GM03348 (cell line): ENCODE data around the gene EFHC1.
"Not testable (repeated sequence)": the region's sequence is repeated elsewhere in the genome, so short reads cannot be mapped to it uniquely, and the experiment has no call there.

Source experiments
- DNase-seq: peaks from one replicate; pipeline ENCODE4 v3.0.0; 2012; ENCODE audit warnings: low spot score

Gene EFHC1, protein sequence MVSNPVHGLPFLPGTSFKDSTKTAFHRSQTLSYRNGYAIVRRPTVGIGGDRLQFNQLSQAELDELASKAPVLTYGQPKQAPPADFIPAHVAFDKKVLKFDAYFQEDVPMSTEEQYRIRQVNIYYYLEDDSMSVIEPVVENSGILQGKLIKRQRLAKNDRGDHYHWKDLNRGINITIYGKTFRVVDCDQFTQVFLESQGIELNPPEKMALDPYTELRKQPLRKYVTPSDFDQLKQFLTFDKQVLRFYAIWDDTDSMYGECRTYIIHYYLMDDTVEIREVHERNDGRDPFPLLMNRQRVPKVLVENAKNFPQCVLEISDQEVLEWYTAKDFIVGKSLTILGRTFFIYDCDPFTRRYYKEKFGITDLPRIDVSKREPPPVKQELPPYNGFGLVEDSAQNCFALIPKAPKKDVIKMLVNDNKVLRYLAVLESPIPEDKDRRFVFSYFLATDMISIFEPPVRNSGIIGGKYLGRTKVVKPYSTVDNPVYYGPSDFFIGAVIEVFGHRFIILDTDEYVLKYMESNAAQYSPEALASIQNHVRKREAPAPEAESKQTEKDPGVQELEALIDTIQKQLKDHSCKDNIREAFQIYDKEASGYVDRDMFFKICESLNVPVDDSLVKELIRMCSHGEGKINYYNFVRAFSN

GRCh38 chr6:52419809-52420667 lies at the start of gene EFHC1:
EFHC1 (plus strand) TSS chr6:52420342; CDS start chr6:52420411, 69 bp downstream.
- peak; percentile 98 for DNase-seq

GRCh38 chr6:52371656-52372191 lies 48.4 kb upstream of the EFHC1 start:
- DNase-seq = no peak

DNA sequence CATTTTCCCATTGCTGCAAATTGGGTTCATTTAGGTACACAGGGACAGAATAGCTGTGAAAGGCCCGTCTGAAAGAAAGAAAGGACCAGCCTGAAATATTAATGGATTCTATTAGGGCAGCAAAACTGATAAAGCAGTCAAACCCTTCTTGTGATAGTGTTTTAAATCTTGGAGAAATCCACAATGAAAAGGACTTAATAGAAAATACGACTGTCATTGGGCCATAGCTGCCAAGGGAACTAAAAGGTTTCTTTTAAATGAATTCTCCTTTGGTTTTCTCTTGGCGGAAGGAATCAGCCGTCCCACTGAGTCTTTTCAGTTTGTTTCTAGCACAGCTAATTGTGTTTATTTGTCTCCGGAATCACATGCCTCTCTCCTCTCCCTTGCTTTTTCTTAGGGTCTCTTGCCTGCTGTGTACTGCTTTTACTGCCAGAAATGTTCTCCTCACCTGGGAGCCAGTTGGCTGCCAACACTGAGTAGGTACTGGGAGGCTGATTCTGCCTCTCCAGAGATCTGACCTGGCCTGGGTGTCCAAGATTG lies 46.9 kb upstream of the EFHC1 start:
- no peak for DNase-seq

DNA sequence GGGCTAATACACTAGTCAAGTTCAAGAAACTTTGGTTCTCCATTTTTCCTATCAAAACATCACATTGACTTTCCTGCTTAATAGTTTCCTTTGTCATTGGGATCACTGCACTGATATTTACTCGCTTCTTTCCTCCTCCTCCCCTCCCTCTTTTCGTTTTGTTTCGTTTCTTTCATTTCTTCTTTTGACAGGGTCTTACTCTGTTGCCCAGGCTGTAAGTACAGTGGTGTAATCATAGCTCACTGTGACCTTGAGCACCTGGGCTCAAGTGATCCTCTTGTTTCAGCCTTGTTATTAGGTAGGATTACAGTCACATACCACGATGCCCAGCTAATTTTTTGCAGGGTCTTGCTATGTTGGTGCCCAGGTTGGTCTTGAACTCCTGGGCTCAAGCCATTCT lies 45.9 kb upstream of the EFHC1 start:
- no peak for DNase-seq

DNA sequence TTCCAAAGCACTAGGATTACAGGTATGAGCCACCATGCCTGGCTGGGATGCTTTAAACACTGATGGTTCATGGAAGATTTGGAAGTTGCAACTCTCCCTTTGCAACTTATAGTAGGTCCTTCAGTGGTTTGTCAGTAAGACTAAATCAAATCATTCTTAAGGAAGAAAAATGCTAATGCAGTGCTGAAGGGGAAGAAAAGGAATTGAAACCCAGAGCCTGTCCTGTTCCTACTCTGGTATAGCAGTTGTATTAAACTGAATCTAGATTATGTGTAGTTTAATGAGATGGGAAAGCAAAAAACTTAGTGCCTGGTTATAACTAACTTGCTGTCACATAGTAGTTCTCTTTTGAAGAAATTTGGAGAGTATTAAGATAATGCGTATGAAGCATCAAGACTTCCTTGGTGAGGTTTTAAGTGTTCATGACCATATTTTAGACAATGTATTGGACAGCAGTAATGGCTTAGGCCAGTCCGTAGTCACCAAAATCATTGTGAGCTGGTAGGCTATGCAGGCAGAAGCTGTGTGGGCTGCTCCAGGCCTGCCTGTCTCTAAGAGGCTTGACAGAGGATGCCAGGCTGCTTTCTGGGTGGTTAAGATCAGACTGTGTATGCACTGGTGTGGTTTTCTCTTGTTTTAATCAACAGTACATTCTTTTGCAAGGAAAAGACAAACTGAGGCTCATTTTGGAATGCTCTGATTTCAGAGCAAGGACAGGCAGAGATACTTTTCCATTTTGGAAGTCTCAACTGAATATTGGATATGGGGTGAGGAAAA lies 44.2 kb upstream of the EFHC1 start:
- no peak for DNase-seq

DNA sequence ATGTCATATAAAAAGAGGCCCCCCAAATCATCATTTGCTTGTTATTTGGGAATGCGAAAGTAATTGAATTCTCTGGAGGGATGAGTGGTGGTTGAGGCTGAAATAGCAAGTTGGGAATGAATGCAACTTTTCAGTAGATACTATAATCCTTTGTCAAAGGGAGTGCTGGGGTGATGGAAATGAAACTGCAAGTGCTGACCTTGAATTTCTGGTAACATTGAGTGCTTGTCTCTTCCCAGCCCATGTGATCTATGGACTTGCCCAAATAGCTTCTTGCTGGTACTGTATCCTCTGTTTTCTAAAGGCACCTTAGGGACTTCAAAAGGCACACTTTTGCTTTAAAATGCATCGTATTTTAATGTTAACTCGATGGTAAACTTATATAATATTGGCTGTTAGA lies 43.4 kb upstream of the EFHC1 start:
- DNase-seq = no peak

DNA sequence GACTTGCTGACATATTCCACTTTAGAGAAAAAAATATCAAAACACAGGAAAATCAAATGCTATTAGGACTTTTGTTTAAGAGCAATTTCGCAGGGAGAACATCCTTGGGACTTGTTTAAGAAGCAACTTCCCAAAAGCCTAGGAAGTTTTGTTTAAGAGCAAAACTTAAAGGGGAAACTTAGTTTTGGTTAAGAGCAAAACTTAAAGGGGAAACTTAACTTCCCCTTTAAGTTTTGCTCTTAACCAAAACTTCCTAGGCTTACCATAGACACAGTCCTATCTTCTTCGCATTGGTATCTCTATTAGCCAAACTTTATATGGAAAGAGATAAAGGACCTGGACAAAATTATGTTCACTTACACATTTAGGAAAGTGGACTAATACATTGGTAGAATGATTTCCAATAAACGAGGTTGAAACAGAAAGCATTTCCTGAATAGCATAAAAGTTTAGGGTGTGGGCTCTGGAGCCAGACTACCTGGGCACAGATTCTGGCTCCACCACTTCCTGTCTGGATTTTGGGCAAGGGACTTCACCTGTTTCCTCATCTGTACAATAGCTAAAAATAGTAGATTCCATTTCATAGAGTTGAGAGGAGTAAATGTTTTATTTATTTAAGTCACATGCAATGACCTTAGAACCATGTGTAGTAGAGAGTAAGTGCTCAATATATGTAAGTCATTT lies 42.5 kb upstream of the EFHC1 start:
- DNase-seq = no peak

DNA sequence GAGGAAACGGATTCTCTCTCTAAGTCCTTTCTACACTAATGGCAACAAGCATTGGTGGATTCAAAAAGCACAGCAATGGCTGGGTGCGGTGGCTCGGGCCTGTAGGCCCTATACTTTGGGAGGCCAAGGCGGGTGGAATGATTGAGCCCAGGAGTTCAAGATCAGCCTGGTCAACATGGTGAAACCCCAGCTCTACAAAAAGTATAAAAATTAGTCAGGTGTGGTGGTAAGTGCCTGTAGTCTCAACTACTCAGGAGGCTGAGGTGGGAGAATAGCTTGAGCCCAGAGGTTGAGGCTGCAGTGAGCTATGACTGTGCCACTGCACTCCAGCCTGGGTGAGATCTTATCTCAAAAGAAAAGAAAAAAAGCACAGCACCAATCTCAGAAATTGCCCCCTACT lies 38.9 kb upstream of the EFHC1 start:
- no peak for DNase-seq

GRCh38 chr6:52384145-52384766 lies 35.9 kb upstream of the EFHC1 start:
- no peak for DNase-seq

DNA sequence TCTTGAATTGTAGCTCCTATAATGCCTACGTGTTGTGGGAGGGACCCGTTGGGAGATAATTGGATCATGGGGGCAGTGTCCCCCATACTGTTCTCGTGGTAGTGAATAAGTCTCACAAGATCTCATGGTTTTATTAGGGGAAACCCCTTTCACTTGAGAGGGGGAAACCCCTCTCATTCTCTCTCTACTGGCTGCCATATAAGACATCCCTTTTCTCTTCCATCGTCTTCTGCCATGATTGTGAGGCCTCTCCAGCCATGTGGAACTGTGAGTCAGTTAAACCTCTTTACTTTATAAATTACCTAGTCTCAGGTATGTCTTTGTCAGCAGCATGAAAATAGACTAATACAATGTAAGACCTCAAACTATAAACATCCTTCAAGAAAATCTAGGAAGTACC lies 35.1 kb upstream of the EFHC1 start:
- no peak for DNase-seq

DNA sequence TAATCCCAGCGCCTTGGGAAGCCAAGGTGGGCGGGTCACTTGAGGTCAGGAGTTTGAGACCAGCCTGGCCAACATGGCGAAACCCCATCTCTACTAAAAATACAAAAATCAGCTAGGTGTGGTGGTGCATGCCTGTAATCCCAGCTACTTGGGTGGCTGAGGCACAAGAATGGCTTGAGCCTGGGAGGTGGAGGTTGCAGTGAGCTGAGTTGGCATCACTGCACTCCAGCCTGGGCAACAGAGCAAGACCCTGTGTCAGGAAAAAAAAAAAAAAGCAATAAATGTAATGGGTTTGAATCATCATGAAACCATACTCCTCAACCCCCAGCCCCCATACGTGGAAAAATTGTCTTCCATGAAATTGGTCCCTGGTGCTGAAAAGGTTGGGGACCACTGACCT lies 32.0 kb upstream of the EFHC1 start:
- not testable (repeated sequence) for DNase-seq

- DNase-seq = no peak
Measured at GRCh38 chr6:52388790-52389189, 31.4 kb upstream of the EFHC1 start.

DNA sequence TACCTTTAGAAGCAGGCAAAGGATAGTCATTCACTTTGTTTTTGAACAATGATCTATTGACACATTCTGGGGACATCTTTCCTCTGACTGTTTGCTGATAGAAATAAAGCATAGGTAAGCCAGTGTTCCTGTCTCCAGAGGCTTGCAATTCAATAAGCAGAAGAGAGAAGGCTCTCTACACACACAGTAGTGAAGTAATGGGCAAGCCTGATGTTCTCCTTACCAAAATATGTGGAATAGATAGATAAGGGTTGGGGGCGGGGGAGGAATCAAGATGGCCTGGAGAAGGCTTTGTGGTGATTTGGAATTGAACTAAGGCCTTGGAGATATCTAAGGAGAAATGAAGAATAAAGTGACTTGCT lies 30.9 kb upstream of the EFHC1 start:
- DNase-seq = no peak

GRCh38 chr6:52389626-52390360 lies 30.3 kb upstream of the EFHC1 start:
- DNase-seq = peak; percentile 19

DNA sequence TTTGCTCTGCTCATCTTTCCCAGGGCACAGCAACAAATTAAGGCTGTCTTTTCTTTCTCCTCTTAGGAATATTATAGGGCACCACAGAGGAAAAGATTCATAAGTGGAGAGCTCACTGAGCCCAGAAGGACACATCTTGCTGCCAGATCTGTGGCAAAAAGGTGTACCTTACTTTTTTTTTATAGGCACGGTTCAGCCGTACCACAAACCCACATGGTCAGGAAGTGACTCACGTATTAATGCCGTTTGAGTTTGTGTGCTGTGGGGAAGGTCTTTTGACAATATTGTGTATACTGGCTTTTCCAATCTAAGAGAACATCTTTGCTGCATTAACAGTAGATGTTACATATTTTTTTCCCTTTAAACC lies 29.8 kb upstream of the EFHC1 start:
- peak; percentile 21 for DNase-seq

DNA sequence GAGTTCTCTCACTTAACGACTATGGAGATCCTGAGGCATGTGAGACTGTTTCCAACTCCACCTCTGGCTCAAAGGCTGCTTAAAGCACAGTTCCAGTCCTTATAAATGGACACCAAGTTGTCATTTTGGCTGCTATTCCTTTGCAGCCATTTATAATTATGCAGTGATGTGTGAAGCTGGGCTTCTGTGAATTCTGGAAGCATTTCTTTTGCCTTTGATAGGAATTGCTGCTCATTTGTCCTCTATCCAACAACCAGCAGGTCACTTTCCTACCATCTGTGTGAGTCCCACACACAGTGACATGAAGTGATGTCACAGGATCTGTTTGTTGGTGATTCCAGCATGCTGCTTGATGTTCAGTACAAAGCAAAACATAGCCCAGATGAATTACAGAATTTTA lies 28.5 kb upstream of the EFHC1 start:
- DNase-seq = no peak

DNA sequence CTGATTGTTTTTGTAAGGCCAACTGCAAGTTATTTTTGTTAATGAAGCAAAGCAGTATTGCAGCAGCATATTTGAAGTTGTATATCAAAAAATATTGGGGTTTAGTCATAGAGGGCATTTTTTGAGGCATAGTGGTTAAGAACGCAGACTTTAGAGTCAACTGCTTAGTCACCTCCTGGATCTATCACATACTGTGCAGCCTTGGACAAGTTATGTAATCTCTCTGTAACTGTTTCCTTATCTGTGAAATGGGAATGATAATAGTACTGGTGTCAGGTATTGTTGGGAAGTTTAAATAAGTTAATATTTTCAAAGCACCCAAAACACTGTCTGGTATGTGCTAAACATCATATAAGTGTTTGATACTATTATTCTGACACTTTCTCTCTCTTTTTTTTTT lies 27.2 kb upstream of the EFHC1 start:
- peak; percentile 51 for DNase-seq

- no peak for DNase-seq
Measured at GRCh38 chr6:52393780-52394179, 26.4 kb upstream of the EFHC1 start.

- no peak for DNase-seq
Measured at GRCh38 chr6:52394251-52394666, 25.9 kb upstream of the EFHC1 start.

GRCh38 chr6:52395969-52396368 lies 24.2 kb upstream of the EFHC1 start:
- DNase-seq = no peak
